ENCODE results near the gene GPATCH1.
"Not testable (repeated sequence)": the region's sequence is repeated elsewhere in the genome, so short reads cannot be mapped to it uniquely, and the experiment has no call there.

GPATCH1 gene

DNA sequence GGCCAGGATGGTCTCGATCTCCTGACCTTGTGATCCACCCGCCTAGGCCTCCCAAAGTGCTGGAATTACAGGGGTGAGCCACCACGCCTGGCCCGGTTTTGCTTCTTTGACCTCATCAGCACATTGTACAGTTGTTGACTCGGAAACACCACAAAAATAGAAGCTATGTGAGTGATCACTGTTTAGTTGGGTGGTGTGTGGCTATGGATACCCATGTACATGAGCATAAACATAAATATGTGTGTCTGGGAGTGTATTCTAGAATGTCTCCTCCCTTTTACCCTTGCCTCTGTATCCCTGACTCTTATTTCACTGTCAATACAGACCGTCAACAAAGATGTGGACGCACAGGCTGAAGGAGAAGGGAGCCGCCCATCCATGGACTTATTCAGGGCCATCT is 36.5 kb downstream of the GPATCH1 start:
- DNase-seq: no peak

DNA sequence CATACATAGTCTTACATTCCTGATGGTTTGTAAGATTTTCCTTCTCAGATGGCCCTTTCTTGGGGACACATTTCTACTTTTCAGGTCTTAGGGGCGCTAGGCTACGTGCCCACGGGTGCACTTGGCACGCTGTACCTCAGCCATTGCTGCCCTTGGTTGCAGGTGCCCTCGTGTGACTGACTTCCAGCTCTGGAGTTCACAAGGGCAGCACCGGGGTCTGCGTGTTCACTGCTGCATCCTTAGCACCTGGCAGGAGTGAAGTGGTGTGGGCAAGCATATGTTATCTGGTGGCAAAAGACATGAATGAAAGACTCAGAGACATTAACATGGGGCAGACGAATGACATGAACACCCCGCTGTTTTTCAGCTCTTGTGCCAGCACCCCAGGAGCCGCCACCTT is 37.7 kb downstream of the GPATCH1 start:
- DNase-seq: no peak

DNA sequence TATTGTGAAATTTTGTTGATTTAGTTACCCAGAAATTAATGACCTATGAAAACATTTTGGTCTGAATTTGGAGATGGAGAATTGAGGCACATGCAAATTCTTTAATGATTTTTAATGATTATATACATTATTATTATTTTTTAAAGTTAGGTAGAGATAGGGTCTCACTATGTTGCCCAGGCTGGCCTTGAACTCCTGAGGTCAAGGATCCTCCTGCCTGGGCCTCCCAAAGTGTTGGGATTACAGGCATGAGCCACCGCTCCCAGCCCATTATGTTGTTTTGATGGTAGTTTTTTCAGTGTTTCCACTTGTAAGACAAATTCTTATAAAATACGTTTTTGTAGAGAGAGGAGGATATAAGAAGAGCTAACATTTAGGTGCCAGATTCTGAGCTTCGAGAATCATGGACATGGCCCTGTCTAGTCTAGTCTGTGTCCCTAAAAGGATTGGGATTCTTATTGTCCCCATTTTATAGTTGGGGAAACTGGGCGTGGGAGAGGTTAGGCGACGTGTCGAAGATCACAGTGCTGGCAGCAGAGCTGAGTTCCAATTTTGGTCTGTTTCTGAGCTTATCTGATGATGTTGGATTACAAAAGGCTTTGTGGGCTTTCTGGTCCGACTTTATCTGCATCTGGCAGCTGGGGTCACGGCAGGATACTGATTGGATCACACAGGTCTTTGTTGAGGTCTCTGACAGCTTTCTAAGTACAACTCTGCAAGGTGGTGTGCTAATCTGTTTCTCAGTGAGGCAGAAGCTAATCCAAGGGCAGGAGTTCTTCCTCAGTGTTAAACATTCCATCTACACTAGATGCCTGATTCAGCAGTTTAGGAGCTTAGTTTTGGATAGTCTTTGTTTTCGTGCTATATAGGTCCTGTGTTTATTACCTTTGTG is 43.5 kb downstream of the GPATCH1 start:
- no peak for DNase-seq

DNA sequence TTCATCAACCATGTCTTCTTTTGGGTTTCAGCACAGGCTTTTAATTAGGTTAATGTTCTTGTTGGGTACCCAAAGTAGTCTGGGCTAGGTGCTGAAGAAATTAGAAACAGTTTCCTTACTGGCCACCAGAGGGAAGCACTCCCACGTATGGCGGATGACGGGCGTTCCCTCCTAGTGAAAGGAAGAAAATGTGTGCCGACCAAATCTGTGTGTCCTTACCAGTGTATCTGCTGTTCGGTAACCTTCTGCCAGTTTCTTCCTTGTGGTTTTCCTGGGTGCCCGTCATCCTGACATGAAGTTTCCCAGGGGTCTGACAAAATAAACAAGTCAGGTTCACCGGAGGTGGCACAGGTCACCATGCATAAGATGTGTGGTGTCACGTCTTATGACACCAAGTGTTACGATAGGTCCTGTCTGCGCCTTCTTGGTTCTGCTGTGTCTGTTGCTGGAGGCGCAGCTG is 45.0 kb downstream of the GPATCH1 start:
- DNase-seq: peak; percentile 27

- DNase-seq: not testable (repeated sequence)
Observed at GRCh38 chr19:33126712-33127111, 45.7 kb downstream of the GPATCH1 start.

GRCh38 chr19:33129901-33130300 is 48.9 kb downstream of the GPATCH1 start:
- no peak for DNase-seq

DNA sequence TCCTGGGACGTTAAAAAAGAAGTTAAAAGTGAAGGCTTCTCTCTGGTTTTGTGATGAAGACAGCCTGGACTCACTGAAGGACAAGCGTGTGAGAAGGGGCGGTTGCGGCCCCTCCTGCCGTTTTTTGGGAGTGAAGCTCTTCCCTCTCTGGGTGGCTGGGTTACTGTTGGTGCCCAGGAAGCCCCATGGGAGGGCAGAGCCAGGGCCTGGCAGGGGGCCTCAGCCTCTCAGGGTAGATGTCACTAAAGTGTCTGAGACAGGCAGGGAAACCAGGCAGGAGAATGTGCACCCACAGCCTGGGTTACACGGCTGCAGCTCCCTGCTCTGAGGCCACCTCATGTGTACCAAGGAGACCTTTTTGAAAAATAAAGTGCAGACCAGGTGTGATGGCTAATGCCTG is 49.5 kb downstream of the GPATCH1 start:
- no peak for DNase-seq

GRCh38 chr19:33132021-33132420 is 51.0 kb downstream of the GPATCH1 start, which contains the start of gene WDR88:
Gene WDR88, plus strand, starts transcription at chr19:33132114. Its CDS starts 56 bp downstream, at chr19:33132170.
- no peak for DNase-seq

- no peak for DNase-seq
Observed at GRCh38 chr19:33132425-33132824, 51.4 kb downstream of the GPATCH1 start.

- DNase-seq: no peak
Observed at GRCh38 chr19:33133438-33134031, 52.6 kb downstream of the GPATCH1 start.

DNA sequence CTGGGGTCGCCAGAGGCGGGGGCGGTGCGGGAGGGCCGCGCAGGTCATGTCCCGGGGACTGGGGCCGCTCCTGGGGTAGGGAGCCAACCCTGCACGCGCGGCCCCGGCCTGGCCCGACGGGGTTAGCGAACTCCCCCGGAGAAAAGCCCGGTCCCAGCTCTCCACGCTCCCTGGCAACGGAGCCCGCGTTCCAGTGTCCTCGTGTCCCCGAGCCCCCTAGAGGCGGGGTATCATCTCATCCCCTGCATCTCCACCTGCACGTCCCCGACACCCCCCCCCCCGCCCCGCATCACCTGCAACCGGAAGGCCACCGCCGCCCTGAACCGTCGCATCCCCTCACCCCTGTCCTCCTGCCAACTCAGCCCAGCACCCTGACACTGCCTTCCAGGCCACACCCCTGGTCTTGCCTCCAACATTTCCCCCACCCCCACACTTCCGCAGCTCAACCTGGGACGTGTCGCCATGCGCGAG is 53.6 kb downstream of the GPATCH1 start:
- peak; percentile 9 for DNase-seq

DNA sequence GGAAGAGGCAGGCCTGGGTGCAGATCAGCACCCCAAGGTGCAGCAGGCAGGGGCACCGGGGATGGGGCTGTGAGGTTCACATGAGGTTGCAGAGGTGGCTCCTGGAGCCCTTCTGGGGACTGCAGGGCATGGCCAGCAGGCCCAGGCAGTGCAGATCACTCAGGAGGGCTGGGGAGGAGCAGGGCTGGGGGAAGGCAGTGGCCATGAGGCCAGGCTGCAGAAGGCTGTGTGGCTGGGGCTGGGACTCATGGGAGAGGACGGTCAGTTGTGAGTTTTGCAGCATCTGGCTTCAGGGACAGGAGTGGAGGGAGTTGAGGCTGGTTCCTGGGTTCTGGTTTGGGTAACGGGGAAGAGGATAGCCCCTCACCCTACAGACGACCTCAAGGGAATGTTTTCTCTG is 58.2 kb downstream of the GPATCH1 start:
- DNase-seq: no peak

DNA sequence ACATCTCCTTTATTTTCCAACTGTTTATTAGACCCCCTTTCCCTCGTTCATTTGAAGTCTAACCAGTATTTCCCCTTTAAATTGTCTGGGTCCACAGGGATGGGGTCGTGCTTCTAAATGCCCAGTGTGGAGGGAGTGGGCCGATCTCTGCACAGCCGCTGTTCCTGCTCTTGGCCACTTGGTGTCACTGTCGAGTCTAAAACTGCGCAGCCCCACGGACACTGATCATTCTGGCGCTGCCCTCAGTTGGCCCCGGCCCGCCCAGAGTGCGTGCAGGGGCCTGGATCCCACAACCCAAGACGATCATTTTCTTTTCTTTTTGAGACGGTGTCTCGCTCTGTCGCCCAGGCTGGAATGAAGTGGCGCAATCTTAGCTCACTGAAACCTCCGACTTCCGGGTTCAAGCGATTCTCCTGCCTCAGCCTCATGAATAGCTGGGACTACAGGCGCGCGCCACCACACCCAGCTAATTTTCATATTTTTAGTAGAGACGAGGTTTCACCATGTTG is 63.0 kb downstream of the GPATCH1 start:
- peak; percentile 38 for DNase-seq

- DNase-seq: no peak
Observed at GRCh38 chr19:33146209-33146608, 65.2 kb downstream of the GPATCH1 start.

DNA sequence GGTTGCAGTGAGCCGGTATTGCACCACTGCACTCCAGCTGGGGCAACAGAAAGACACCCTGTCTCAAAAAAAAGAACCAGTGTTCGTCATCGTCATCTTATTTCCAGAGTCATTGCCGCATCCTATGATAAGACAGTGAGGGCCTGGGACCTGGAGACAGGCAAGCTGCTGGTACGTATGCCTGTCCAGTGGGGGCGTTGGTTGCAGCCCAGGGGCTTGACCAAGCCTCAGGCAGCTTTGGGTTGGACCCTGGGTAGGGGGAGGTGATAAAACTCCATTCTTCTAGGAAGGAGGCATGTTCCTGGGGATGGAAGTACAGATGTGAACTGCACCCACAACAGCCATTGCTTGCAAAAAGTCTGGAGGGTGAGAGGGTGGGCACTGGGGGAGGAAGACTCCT is 66.6 kb downstream of the GPATCH1 start:
- DNase-seq: no peak

DNA sequence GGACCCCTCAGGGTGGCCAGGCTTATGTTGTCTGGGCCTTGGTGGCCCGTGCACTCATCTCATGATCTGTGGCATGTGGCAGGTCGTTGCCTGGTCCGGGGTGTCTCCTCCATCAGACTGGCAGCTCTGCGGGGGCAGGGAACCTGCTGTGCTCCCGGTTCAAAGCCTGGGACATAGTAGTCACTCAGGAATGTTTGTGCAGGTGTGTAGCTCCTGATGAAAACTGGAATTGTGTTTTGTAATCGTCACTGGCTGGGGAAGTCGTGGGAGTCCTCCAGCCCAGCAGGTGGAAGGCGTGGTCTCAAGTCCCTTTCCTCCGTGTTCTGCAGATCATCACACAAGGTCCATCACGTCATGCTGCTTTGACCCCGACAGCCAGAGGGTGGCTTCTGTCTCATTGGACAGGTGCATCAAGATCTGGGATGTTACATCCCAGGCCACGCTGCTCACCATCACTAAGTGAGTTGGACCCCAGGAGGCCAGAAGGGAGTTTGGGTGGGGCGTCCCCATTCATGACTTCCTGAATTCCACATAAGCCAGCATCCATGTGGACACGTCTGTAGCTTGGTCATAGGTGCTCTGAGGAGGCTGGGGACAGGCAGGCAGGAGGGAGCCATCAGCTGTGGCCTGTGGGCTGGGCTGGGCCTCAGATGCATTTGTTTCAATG is 70.0 kb downstream of the GPATCH1 start:
- no peak for DNase-seq

- no peak for DNase-seq
Observed at GRCh38 chr19:33152176-33152575, 71.2 kb downstream of the GPATCH1 start.

DNA sequence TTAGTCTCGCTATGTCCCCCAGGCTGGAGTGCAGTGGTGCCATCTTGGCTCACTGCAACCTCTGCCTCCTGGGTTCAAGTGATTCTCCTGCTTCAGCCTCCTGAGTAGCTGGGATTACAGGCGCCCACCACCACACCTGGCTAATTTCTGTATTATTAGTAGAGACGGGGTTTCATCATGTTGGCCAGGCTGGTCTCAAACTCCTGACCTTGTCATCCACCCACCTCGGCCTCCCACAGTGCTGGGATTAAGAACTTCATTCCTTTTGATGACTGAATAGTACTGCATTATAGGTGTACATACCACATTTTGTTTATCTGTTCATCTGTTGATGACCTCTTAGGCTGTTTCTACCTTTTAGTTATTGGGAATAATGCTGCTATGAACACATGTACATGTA is 71.6 kb downstream of the GPATCH1 start:
- not testable (repeated sequence) for DNase-seq

DNA sequence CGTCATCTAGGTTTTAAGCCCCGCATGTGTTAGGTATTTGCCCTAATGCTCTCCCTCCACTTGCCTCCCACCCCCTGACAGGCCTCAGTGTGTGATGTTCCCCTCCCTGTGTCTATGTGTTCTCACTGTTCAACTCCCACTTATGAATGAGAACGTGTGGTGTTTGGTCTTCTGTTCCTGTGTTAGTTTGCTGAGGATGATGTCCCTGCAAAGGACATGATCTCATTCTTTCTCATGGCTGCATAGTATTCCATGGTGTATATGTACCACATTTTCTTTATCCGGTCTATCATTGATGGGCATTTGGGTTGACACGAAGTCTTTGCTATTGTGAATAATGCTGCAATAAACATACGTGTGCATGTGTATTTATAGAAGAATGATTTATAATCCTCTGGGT is 73.3 kb downstream of the GPATCH1 start:
- not testable (repeated sequence) for DNase-seq

DNA sequence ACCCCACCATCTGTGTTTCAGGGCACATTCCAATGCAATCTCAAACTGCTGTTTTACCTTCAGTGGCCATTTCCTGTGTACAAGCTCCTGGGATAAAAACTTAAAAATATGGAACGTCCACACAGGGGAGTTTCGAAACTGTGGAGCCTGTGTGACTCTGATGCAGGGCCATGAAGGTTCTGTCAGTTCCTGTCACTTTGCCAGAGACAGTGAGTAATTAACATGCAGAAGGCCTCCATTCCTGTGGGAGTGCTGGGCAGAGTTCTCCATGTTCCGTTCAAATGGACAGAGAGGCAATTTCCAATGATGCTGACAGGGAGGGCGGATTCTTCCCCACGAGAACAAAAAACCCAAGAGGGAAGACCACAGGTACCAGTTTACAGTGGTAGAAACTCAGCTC is 75.4 kb downstream of the GPATCH1 start:
- no peak for DNase-seq

DNA sequence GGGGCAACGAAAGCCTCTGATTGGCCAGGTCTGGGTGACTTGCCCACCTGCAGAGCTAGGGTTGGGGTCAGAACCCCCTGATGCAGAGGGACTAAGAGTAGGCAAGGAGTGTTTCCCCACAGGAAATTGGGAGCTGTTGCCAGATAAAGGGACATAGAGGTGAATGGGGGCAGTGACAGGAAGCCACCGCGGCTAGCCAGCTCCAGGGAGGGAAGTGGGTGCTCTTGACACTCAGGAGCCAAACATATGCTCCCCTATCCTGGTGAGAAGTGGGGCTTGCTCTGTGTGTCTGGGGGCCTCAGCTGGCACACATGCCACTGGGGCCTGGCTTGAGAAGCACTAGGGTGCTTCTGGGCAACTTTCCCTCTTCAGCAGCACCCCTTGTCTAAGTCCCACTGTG is 76.9 kb downstream of the GPATCH1 start:
- no peak for DNase-seq

DNA sequence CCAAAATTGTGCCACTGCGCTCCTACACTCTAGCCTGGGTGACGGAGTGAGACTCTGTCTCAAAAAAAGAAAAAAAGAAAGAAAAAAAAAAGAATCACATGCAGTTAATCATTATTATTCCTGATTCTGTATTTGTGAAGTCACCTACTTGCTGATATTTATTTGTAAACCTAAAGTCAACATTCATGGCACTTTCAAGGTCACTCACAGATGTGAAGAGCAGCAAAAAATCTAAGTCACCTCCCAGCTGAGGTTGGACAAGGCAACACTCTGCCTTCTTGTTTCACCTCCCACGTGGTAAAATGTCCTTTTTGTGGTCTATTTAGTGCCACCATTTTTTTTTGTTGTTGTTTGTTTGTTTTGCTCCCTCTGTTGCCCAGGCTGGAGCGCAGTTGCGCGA is 77.4 kb downstream of the GPATCH1 start:
- DNase-seq: no peak

DNA sequence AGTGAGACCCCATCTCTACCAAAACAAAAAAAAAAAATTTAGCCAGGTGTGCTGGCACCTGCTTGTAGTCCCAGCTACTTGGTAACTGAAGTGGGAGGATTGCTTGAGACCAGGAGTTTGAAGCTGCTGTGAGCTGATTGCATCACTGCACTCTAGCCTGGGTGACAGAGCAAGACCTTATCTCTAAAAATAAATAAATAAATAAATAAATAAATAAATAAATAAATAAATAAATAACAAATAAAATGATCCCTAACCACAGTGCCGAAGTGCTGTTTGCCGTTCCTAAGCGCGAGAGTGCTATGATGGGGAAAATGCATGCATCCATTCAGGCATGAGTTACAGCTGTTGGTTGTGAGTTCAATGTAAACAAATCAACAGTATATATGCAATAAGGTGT is 78.2 kb downstream of the GPATCH1 start:
- DNase-seq: no peak
